A673 (cell line): ENCODE measurements around the gene CRADD.

ENCODE experiments used
- EZH2 ChIP-seq: fragments of 200-600 bp; sonication (generic); IDR thresholded peaks from 2 replicates; pipeline ENCODE4 v1.6.1; 2017; ENCODE audit warnings: borderline replicate concordance, low read depth, mild to moderate bottlenecking, mixed read lengths, antibody characterized with exemption, low read length; ENCODE audit not compliant: poor library complexity, severe bottlenecking
- TF ChIP-seq, protein P1 (sequence below): fragments of 300-800, 200-600 bp; sonication (generic); conservative IDR thresholded peaks from 2 replicates; pipeline ENCODE4 v1.5.1; 2017; ENCODE audit warnings: low read depth, mild to moderate bottlenecking, antibody characterized with exemption, low read length, moderate library complexity, mixed read lengths

DNA sequence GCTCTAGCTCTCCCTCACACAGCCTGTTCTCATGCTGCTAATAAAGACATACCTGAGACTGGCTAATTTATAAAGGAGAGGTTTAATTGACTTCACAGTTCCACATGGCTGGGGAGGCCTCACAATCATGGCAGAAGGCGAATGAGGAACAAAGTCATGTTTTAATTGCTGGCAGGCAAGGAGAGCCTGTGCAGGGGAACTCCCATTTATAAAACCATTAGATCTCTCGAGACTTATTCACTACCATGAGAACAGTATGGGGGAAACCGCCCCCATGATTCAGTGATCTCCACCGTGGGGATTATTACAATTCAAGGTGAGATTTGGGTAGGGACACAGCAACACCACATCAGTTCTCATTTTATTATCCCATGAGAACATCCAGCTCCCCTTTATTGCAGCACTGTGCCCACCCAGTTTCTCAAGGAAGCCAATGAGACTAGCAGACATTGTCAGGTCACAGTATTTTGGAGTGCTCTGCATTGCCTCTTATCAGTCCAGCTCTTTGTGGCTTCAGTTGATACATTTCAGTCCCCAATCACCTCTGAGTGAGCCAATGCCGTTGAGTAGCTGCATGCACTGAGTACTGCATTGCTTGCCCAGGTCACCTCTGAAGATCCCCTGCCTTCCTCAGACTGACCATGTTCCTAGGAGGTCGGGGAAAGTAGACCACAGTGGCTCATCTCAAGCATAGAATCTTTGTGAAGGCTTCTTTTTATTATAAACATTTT, 131.2 kb downstream of the CRADD start:
- TF ChIP-seq, protein P1, sequence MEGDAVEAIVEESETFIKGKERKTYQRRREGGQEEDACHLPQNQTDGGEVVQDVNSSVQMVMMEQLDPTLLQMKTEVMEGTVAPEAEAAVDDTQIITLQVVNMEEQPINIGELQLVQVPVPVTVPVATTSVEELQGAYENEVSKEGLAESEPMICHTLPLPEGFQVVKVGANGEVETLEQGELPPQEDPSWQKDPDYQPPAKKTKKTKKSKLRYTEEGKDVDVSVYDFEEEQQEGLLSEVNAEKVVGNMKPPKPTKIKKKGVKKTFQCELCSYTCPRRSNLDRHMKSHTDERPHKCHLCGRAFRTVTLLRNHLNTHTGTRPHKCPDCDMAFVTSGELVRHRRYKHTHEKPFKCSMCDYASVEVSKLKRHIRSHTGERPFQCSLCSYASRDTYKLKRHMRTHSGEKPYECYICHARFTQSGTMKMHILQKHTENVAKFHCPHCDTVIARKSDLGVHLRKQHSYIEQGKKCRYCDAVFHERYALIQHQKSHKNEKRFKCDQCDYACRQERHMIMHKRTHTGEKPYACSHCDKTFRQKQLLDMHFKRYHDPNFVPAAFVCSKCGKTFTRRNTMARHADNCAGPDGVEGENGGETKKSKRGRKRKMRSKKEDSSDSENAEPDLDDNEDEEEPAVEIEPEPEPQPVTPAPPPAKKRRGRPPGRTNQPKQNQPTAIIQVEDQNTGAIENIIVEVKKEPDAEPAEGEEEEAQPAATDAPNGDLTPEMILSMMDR: no peak
- TF ChIP-seq EZH2: no peak
